GM21723 (cell line): ENCODE measurements around the gene ZBTB47.

Experiments
- ATAC-seq: cut with Tn5 transposase; IDR thresholded peaks from one replicate; pipeline ENCODE4 v1.9.1; 2021; ENCODE audit warnings: mild to moderate bottlenecking, moderate library complexity; ENCODE audit not compliant: unreplicated experiment

ZBTB47 gene

GRCh38 chr3:42698216-42698910 is 44.9 kb downstream of the ZBTB47 start:
- no peak for ATAC-seq

GRCh38 chr3:42698911-42699230 is 45.4 kb downstream of the ZBTB47 start:
- ATAC-seq, result no peak

- no peak for ATAC-seq
These were observed 46.0 kb downstream of the ZBTB47 start for GRCh38 chr3:42699511-42699971.

DNA sequence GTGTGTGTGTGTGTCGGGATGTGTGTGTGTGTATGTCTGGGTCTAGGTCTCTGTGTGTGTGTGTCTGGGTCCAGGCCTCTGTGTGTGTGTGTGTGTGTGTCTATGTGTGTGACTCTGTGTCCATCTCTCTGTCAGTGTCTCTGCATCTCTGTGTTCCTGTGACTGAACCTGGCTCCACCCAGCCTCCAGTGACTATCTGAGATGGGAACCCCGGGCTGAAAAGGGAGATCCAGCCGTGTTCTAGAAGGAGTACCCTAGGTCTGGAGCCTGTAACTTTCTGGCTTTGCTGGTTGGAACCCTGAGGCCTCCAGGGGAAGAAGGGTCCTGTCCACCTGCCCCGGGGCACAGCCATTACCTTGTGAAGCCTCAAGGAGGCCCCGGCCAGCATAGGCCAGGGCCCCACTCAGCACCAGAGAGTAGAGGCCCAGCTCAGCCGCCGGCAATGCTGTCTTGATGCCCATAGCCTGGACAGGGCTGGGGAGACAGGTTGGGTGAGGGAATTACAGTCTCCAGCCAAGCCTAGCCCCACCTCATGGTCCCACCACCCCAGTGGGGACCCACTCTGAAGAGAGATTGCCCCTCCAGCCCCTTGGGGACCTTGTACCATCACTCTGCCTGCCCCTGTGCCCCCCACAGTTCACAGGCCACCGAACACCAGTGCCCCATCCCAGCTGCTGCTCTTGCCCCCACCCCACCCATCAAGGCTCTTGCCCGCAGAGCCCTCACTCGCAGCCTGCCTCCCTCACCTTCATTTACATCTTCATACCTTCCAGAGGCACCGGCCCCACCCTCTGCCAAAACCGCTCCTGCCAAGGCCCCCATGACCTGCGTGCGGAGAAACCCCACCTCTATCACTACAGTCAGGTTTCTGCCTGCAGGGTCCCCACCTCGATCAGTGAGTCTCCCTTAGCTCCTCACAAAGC is 47.1 kb downstream of the ZBTB47 start:
- no peak for ATAC-seq

GRCh38 chr3:42701371-42702065 is 48.0 kb downstream of the ZBTB47 start:
- ATAC-seq, result no peak

- no peak for ATAC-seq
These were observed 48.8 kb downstream of the ZBTB47 start, which contains the start of gene HHATL for GRCh38 chr3:42702066-42702951. TSS of gene HHATL (minus strand) at chr3:42702798. CDS start at chr3:42700826, 1,972 bp downstream.

DNA sequence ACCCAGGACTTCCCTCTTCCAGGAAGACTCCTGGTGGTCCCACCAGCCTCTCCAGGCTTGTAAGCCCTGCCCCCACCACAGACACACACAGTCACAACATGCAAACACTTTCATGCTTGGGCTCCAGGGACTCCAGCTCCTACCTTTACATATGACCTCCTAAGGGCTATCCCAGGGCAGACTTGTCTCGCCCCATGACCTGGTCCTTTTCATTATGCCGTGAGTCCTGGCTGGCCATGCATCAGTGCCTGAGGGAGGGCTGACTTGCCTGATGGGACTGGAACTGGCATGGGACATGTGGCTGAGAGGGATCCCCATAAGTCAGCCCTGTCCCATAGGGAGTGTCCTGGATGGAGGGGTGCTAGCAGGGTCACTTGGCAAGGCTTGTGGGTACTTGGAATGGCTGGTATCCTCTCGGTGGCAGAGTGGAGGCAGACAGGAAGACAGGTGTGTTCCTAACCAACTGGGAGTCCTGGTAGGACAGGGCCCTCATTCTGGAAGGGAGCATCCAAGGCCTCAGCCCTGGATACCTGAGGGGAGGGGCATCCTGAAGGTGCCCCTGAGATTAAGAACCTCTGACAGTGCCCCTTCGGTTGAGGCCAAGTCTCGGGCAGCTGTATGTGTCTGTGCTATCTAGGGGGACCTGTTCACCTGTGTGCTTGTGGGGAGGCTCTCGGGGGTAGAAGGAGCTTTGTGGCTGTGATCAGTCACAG is 49.6 kb downstream of the ZBTB47 start:
- no peak for ATAC-seq

DNA sequence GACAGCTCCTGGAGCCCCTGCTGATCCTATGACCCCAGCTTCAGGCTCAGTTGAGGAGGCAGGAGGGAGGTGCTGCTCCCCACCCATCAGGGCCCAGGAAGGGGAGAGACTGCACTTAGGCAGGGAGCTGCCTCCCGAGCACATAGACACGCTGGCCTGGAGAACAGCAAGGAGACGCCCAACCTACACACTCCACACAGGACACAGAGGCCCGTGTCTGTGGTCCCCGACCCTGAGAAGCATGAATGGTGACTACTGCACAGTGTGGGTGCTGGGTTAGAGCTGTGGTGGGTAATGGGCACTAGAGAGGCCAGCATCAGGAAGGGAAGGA is 50.2 kb downstream of the ZBTB47 start:
- no peak for ATAC-seq

GRCh38 chr3:42704136-42704841 is 50.8 kb downstream of the ZBTB47 start:
- no peak for ATAC-seq

DNA sequence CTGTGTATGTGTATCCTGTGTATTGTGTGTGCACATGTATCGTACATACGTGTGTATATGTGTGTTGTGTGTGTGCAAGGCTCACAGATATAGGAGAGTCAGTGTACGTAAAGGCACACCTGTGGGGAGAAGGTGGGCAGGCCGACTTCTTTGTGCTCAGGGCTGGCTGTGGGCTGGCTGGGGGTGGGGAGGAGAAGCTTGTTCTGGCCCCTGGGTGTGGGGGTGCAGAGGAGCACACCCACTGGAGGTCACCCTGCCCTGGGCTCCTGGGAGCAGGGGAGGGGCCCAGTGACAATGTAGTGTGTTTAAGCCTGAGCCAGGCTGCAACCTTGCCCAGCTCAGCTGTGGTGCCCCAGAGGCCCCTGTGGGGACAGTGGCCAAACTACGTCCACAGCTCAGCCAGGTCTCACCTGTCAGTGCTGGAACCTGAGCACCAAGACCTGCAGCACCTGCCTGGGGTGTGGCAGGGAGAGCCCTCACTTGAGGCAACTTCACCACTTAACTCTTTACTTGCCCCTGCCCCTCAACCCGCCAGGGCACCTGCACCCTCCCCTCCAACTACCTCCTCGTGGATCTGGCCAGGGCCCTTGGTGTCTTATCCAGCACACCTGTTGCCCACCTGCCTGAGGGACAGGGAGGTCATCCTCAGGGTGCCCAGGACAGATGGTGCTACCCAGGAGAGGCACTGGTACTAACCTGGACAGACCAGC is 51.7 kb downstream of the ZBTB47 start:
- ATAC-seq, result no peak

GRCh38 chr3:42705962-42706585 is 52.6 kb downstream of the ZBTB47 start:
- ATAC-seq, result no peak

DNA sequence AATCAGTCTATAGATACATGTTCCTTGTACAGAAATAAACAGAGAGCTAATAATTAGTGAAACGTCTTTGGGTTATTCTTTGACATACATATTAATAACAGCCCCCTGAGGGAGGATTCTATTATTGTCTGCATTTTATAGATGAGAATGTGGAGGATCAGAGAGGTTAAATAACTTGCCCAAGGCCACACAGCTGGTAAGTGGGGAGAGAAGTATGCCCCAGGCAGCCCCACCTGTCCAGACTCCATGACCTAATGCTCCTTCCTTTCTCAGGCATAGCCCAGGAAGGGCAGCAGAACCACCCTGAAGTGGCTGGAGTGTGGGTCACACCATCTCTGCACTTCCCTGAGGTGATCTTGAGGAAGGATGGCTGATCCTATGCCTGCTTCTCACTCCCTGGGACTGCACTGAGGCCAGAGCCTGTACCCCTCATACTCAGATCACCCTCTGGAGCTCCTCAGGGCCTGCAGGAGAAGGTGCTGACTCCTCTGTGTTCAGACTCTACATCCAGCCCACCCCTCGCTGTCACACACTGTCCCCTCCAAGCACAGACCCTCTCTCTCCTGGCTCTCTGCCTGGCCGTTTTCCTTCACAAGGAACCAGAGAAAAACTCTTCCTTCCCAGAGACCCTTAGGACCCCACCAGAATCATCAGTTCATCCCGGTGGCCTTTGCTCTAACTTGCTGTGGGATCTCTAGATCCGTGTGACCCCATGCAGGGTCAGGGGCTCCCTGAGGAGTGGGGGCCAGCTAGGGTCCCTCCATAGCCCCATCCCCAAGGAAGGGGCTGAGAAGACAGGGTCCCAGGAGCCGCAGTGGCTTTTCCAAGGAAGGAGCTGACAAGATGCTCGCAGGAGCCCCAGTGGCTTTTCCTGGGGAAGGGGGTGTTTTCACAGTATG is 53.5 kb downstream of the ZBTB47 start:
- no peak for ATAC-seq

- no peak for ATAC-seq
These were observed 54.3 kb downstream of the ZBTB47 start for GRCh38 chr3:42707620-42708355.

- no peak for ATAC-seq
These were observed 55.2 kb downstream of the ZBTB47 start for GRCh38 chr3:42708611-42709151.

DNA sequence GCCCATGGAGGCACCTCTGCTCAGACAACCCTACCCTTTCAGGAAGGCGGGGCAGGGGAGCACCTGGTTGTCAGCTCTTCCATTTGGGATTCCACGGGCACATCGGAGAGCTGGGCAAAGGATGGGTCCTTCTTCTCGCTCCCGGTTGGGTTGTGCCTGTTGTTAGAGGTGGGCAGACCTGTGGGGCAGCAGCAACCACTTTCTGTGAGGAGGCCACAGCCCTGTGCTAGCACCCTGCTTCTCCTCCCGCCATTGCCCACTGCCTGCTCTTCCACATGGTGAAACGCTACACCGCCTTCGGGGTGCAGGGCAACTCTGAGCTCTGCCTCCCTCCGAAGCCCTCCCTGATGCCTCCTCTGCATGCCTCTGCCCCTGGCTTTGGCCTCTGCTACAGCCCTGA is 56.1 kb downstream of the ZBTB47 start:
- ATAC-seq, result no peak

DNA sequence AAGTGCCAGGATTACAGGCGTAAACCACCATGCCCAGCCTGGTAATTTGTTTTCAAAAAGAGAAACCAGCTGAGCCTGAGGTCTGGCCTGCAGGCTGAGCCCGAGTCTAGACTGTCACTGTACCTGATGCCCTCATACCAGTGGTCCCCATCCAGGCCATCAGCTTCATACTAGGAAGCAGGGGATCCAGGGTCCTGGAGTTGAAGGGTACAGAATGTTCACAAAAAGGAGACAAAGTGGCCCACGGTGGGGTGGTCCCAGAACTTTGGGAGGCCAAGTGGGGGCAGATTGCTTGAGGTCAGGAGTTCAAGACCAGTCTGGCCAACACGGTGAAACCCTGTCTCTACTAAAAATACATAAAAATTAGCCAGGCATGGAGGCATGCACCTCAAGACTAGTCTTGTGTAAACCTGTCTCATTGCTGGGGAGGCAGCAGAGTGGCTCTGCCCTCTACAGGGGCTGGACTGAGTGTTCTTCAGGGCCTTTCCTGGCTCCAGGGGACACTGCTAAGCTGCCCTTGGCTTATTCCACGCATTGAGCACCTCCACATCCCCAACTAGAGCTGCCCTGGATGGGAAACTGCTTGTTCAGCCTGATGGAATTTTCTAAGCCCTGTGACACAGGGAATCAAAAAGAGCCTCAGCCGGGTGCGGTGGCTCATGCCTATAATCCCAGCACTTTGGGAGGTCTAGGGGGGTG is 57.0 kb downstream of the ZBTB47 start:
- no peak for ATAC-seq
